Glutamatergic neuron (in vitro differentiated cells): ENCODE data around the gene CAMK2A. TPM values are rescaled to one million over a fixed set of nuclear protein-coding genes. Genes with fewer than 3 reads are reported as not detected.

ENCODE experiments used
- DNase-seq: peaks from one replicate; pipeline ENCODE4 v3.0.0; 2022
- H3K27ac Mint-ChIP-seq: one replicate; pipeline ENCODE4 v1.8.0; 2020; ENCODE audit warnings: mild to moderate bottlenecking, mixed read lengths, inconsistent platforms; ENCODE audit not compliant: unreplicated experiment
- H3K27me3 Mint-ChIP-seq: one replicate; pipeline ENCODE4 v1.8.0; 2020; ENCODE audit warnings: mild to moderate bottlenecking, moderate library complexity, mixed read lengths, inconsistent platforms; ENCODE audit not compliant: unreplicated experiment
- H3K36me3 Mint-ChIP-seq: one replicate; pipeline ENCODE4 v1.8.0; 2020; ENCODE audit warnings: mild to moderate bottlenecking, mixed read lengths, inconsistent platforms; ENCODE audit not compliant: unreplicated experiment
- H3K4me1 Mint-ChIP-seq: one replicate; pipeline ENCODE4 v1.8.0; 2020; ENCODE audit warnings: mild to moderate bottlenecking, low read depth, mixed read lengths, inconsistent platforms; ENCODE audit not compliant: unreplicated experiment
- H3K4me3 Mint-ChIP-seq: one replicate; pipeline ENCODE4 v1.8.0; 2020; ENCODE audit warnings: mild to moderate bottlenecking, mixed read lengths, inconsistent platforms; ENCODE audit not compliant: unreplicated experiment
- H3K9me3 Mint-ChIP-seq: one replicate; pipeline ENCODE4 v1.8.0; 2020; ENCODE audit warnings: mild to moderate bottlenecking, moderate library complexity, mixed read lengths, inconsistent platforms; ENCODE audit not compliant: unreplicated experiment
- total RNA-seq: library from RNA; stranded (reverse); fragmentation: NEBNext Ultra II Directional; extraction: Animal tissue kit (Norgen Biotek cat#: 25700); gene quantifications from one replicate; pipeline ENCODE4 v1.2.1, GENCODE V29; 2021; ENCODE audit not compliant: unreplicated experiment
- TF ChIP-seq, protein P1 (sequence below): fragments of 200-600 bp; sonication (generic); IDR thresholded peaks from one replicate; pipeline ENCODE4 v1.5.0; 2021; ENCODE audit not compliant: partially characterized antibody, unreplicated experiment

The CAMK2A gene
- total RNA-seq, 1 donor from 2014 or later = 1.1 TPM

DNA sequence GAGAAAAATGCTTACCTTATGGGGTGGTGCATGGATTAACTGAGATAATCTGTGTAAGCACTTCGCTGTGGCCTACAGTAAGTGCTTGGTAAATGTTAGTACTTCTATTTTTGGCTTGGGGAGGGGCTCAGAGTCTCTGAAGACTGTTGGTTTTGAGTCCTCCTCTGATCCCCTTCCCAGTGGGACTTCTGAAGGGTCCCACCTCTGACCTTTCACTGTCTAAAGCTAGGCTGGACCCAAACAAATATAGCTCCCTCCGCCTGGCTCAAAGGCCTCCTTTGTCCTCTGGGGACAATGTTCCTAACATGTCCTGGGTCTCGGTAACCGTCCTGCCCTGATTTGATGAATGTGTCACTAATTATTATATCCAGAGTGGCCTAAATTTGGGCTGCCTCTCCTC lies 34.8 kb downstream of the CAMK2A start:
- H3K4me3 Mint-ChIP-seq = no peak overlapping the region
- TF ChIP-seq, protein P1, sequence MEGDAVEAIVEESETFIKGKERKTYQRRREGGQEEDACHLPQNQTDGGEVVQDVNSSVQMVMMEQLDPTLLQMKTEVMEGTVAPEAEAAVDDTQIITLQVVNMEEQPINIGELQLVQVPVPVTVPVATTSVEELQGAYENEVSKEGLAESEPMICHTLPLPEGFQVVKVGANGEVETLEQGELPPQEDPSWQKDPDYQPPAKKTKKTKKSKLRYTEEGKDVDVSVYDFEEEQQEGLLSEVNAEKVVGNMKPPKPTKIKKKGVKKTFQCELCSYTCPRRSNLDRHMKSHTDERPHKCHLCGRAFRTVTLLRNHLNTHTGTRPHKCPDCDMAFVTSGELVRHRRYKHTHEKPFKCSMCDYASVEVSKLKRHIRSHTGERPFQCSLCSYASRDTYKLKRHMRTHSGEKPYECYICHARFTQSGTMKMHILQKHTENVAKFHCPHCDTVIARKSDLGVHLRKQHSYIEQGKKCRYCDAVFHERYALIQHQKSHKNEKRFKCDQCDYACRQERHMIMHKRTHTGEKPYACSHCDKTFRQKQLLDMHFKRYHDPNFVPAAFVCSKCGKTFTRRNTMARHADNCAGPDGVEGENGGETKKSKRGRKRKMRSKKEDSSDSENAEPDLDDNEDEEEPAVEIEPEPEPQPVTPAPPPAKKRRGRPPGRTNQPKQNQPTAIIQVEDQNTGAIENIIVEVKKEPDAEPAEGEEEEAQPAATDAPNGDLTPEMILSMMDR = no peak
- peaks cover 24% of the 10 kb centered on the region for H3K4me1 Mint-ChIP-seq
- no peaks in the 10 kb centered on the region for H3K36me3 Mint-ChIP-seq
- no peak overlapping the region for H3K27ac Mint-ChIP-seq
- H3K27me3 Mint-ChIP-seq = peaks cover 5% of the 10 kb centered on the region
- peaks cover 4% of the 10 kb centered on the region for H3K9me3 Mint-ChIP-seq
- DNase-seq = no peak

DNA sequence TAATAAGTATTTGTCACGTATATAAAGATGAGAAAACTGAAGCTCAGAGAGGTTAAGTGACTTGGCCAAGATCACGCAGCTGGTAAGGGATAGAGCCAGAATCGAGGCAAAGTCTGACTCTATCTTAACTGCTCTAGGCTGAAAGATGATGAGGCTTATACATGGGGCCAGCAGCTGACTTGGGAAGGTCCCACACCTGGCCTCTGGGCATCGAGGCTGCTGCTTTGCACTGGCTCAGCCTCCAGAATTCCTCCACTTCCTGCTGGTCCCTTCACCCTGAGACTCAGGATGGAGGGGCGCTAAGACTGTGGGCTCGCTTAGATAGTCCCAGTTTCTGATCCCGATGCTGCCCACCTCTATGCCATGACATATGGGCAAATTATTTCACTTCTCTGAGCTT lies 35.2 kb downstream of the CAMK2A start:
- DNase-seq = no peak
- Mint-ChIP-seq H3K36me3 (no peaks in the 10 kb centered on the region), H3K4me3 (no peak overlapping the region), H3K27me3 (peaks cover 5% of the 10 kb centered on the region), H3K27ac (no peak overlapping the region), H3K4me1 (peaks cover 24% of the 10 kb centered on the region), H3K9me3 (peaks cover 5% of the 10 kb centered on the region)
- TF ChIP-seq, protein P1 = no peak

DNA sequence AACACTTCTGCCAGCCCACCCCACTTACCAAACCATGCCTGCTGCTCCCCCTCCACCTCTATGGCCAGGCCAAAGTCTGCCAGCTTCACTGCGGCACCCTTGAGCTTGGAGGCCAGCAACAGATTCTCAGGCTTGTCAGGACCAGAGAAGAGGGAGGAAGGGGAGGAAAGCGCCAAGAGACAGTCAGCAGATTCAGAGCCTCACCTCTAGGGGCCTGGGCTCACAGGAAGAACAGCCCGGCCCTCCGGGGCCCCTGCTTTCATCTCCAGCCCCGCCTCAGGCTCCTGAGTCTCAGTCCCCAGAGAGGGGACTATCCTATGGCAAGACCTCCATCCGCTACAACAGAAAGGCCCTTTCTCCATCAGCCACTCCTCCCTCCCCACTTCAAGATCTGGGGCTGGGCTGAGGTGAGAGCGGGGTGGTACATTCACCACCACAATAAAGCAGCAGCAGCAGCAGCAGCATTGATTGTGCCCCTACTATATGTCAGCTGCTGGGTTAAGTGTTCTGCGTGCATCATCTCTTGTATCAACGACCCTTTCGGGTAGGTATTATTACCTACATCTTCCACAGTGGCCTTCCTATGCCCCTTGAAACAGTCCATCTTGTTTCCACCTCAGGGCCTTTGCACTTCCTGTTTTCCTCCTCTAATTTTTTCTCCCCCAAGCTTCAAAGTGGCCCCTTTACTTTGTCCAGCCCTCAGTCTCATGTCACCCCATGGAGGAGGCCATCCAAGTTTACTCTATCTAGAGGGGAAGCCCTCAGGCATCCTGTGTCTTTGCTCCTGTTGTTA lies 36.0 kb downstream of the CAMK2A start:
- H3K27me3 Mint-ChIP-seq = peaks cover 5% of the 10 kb centered on the region
- TF ChIP-seq, protein P1 = no peak
- peaks cover 23% of the 10 kb centered on the region for H3K4me1 Mint-ChIP-seq
- peaks cover 5% of the 10 kb centered on the region for H3K9me3 Mint-ChIP-seq
- H3K27ac Mint-ChIP-seq = no peak overlapping the region
- H3K4me3 Mint-ChIP-seq = no peak overlapping the region
- no peak for DNase-seq
- H3K36me3 Mint-ChIP-seq = no peaks in the 10 kb centered on the region

DNA sequence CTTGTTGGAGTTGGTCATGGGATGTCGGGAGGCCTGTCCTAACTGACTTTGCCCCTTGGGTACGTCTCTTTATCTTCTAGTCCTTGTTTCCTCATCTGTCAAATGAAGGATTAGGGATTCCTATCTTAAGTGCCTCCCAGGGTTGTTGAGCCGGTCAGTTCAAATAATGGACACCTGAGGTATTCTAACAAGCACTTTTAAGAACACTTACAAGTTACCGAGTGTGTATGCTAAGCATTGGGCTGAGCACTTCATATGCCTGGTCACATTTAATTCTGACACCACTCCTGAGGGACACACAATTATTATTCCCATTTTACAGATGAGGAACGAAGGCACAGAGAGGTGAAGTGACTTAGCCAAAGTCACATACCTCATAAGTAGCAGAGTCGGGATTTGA lies 37.1 kb downstream of the CAMK2A start:
- Mint-ChIP-seq H3K36me3 (no peaks in the 10 kb centered on the region), H3K27ac (no peak overlapping the region), H3K27me3 (peaks cover 5% of the 10 kb centered on the region), H3K9me3 (peaks cover 4% of the 10 kb centered on the region), H3K4me3 (no peak overlapping the region), H3K4me1 (peaks cover 14% of the 10 kb centered on the region)
- TF ChIP-seq, protein P1 = no peak
- no peak for DNase-seq

DNA sequence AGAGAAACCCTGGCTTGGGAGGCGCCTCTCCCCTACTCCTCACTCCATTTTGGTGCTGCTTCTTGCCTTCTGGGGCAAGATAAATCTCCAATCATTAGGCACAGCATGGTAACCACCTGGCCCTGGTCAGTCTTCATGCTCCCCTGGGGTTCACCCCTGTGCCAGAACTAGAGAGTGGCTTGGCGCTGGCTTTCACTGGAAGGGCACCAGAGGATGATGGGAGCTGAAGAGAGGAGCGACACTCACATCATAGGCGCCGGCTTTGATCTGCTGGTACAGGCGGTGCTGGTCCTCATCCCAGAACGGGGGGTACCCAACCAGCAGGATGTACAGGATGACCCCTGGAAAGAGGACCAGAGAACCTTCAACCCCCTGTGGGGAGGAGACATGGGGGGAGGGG lies 38.1 kb downstream of the CAMK2A start:
- peaks cover 14% of the 10 kb centered on the region for H3K4me1 Mint-ChIP-seq
- no peak for DNase-seq
- H3K27me3 Mint-ChIP-seq = peaks cover 3% of the 10 kb centered on the region
- H3K9me3 Mint-ChIP-seq = peaks cover 4% of the 10 kb centered on the region
- TF ChIP-seq, protein P1 = no peak
- no peak overlapping the region for H3K27ac Mint-ChIP-seq
- no peaks in the 10 kb centered on the region for H3K36me3 Mint-ChIP-seq
- no peak overlapping the region for H3K4me3 Mint-ChIP-seq
